Pancreas (tissue), 10 donors: Measurements from ENCODE around the gene ESD. TPM values are rescaled to one million over a fixed set of nuclear protein-coding genes. Genes with fewer than 3 reads are reported as not detected.

ENCODE experiments used
- ATAC-seq, 4 donors: fragments of 200-7000 bp; cut with Tn5 transposase; one replicate each; pipeline versions ENCODE4 v1.8.0 to v1.9.1; 2020; ENCODE audit warnings: mild to moderate bottlenecking in 4 of 4, moderate library complexity in 4 of 4
- DNase-seq, 6 donors: peaks; one replicate each; pipeline ENCODE4 v3.0.0-alpha.2; 2020
- FAIRE-seq: peaks from 2 replicates; lab custom pipeline; 2012; peaks lifted over from hg19 to GRCh38; lab: Jason Lieb, UNC
- H3K27ac ChIP-seq, 4 donors: fragments of 200-600 bp; sonication (generic); 1 replicate in 3 of 4; 2 replicates in 1 of 4; pipeline versions ENCODE4 v1.5.0 to v1.8.0; 2020
- H3K27me3 ChIP-seq, 4 donors: fragments of 200-600 bp; one replicate each; pipeline ENCODE4 v1.8.0; 2021
- H3K36me3 ChIP-seq, 3 donors: fragments of 200-600 bp; sonication (generic) in 1 of 3; one replicate each; pipeline versions ENCODE4 v1.5.0 to v1.8.0; 2020 to 2021
- H3K4me1 ChIP-seq, 3 donors: fragments of 200-600 bp; one replicate each; pipeline ENCODE4 v1.8.0; 2021
- H3K4me3 ChIP-seq, 4 donors: fragments of 200-600 bp; sonication (generic) in 2 of 4; one replicate each; pipeline versions ENCODE4 v1.5.0 to v1.8.0; 2020 to 2021
- H3K9me3 ChIP-seq, 4 donors: fragments of 200-600 bp; one replicate each; pipeline ENCODE4 v1.8.0; 2021
- WGBS, 2 donors: extraction: QIAGEN DNeasy Blood & Tissue Kit; methylation state at CpG; one replicate each; pipeline ENCODE4 v1.1.7; 2013; 5-methylcytosine and 5-hydroxymethylcytosine counted together
- intact Hi-C, 3 donors: fragments of 100-400 bp; cut with DNase I; formaldehyde crosslinking; loops; one replicate each; pipeline versions ENCODE4 v1.11.1 to v1.14.2; 2022
- polyA plus RNA-seq, 2 donors: library from polyadenylated mRNA; stranded (reverse); fragments of 200-250 nt; gene quantifications; one replicate each; pipeline ENCODE4 v1.2.3, GENCODE V29; 2013
- total RNA-seq, 6 donors: library from RNA; stranded (reverse); fragmentation: NEBNext Ultra II Directional in 4 of 6; extraction: Animal tissue kit (Norgen Biotek cat#: 25700) in 4 of 6; gene quantifications; one replicate each; pipeline versions ENCODE4 v1.2.1 to v1.2.4, GENCODE V29; 2021 to 2023
- TF ChIP-seq, protein P1 (sequence below), 4 donors: fragments of 200-600 bp; sonication (generic) in 3 of 4; IDR thresholded peaks; one replicate each; pipeline versions ENCODE4 v1.5.0 to v1.8.0; 2021; ENCODE audit warnings: antibody characterized with exemption in 4 of 4
- donor health status: healthy with polysubstance abuse.
- donor health status: DM: no; HTN: no; CAD: no; lungs with moderate emphysema.
- donor health status: DM: no; HTN: no; CAD: no.
- donor health status: control.
- donor health status: control.
- donor health status: Bipolar disorder and iron deficiency.
- donor health status: DM: yes; HTN: yes; CAD: no.
- donor health status: DM: no; HTN: no; CAD: no.
- donor health status: DM: no; HTN: no; CAD: no.
- donor health status: DM: yes; HTN: yes; CAD: no.

Gene ESD
- total RNA-seq (10 to 100 TPM; 19.2 to 40.4 (median 31.0) TPM), polyA plus RNA-seq (10 to 100 TPM; 24.4 to 58.9 TPM)

DNA sequence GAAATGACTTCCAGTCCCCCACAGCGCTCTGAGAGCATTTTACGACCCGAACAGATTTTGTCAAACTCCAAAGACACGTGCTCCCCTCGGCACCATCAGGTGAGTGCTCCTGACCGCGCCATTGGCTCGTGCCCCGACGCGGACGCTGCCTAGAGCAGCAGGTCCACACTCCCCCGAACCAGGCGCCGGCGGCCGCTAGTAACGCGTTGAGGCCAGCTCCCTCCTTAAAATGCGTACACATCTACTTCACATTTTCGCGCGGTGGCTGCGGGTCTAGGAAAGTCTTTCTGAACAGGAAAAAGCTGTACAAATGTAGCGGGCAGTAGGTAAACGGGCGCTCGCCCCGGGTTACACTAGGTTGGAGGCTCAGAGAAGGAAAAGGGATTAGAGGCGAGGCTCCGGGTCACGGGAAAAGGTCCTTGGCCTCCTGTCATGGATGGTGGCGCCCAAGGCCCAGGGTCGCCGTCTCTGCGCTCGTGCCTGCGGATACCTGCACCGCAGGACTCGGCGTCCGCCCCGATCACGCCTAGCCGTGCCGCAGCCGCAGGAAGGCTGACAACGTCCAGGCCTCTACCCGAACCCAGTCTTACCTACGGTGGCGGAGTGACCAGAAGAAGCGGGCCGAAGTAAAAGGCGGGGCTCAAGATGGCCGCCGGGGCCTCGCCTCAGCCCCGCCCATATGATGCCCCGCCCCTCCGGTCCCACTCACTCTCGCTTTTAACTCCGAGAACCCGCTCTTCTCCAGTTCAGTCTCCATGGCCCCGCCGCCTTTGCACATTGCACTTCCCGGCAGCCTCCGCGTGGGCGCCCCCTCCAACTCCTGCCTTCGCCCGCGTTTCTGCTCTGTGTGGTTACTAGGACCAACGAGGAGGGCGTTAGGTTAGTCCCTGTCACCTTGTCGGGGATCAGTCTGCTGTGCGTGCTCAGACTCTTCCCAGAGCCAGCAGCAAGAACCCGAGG is at the start of gene ESD:
Gene ESD, minus strand, starts transcription at position 647 of the 960 bp plus-strand sequence. CDS start 5,748 bp downstream, outside the sequence.
- intact Hi-C loops: no loop called here
- 1% methylated on average over 75 to 77 of the region's 77 CpGs for WGBS, 2 donors
- FAIRE-seq (no peak), DNase-seq (peak; percentile 89 to 94 (median 92)), ATAC-seq (peak; percentile 96 to 99 (median 98))
- Histone ChIP-seq H3K27ac (peak within 1 kb of the TSS; percentile 72 to 93 (median 83)), H3K9me3 (no peaks in the 10 kb centered on the region), H3K4me3 (peak within 1 kb of the TSS; percentile 64 to 93 (median 78)), H3K4me1 (peaks cover 4 to 20% (median 14%) of the 10 kb centered on the region in 3 donors), H3K36me3 (no peaks in the 10 kb centered on the region), H3K27me3 (no peaks in the 10 kb centered on the region)
- TF ChIP-seq, protein P1, sequence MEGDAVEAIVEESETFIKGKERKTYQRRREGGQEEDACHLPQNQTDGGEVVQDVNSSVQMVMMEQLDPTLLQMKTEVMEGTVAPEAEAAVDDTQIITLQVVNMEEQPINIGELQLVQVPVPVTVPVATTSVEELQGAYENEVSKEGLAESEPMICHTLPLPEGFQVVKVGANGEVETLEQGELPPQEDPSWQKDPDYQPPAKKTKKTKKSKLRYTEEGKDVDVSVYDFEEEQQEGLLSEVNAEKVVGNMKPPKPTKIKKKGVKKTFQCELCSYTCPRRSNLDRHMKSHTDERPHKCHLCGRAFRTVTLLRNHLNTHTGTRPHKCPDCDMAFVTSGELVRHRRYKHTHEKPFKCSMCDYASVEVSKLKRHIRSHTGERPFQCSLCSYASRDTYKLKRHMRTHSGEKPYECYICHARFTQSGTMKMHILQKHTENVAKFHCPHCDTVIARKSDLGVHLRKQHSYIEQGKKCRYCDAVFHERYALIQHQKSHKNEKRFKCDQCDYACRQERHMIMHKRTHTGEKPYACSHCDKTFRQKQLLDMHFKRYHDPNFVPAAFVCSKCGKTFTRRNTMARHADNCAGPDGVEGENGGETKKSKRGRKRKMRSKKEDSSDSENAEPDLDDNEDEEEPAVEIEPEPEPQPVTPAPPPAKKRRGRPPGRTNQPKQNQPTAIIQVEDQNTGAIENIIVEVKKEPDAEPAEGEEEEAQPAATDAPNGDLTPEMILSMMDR (IDR thresholded peaks at IDR 0.05): no peak

GRCh38 chr13:46846726-46847125 is 49.8 kb upstream of the ESD start:
- TF ChIP-seq, protein P1 (IDR thresholded peaks at IDR 0.05): no peak
- FAIRE-seq: no peak
- intact Hi-C loops: no loop called here
- 55 to 80% methylated on average over 2 of the region's 2 CpGs for WGBS, 2 donors
- Histone ChIP-seq H3K4me3 (no peak overlapping the region), H3K9me3 (no peaks in the 10 kb centered on the region), H3K27me3 (no peaks in the 10 kb centered on the region), H3K36me3 (no peaks in the 10 kb centered on the region), H3K27ac (no peak overlapping the region), H3K4me1 (no peaks in the 10 kb centered on the region)
- ATAC-seq: no peak
- DNase-seq: no peak

- DNase-seq (no peak), FAIRE-seq (no peak), ATAC-seq (no peak)
- no peaks in the 10 kb centered on the region for H3K4me1 ChIP-seq
- WGBS, 2 donors: 59 to 70% methylated on average over 2 of the region's 2 CpGs
- H3K9me3 ChIP-seq: no peaks in the 10 kb centered on the region
- no peaks in the 10 kb centered on the region for H3K36me3 ChIP-seq
- no peaks in the 10 kb centered on the region for H3K27me3 ChIP-seq
- H3K27ac ChIP-seq: no peak overlapping the region
- TF ChIP-seq, protein P1 (IDR thresholded peaks at IDR 0.05): no peak
- H3K4me3 ChIP-seq: no peak overlapping the region
- intact Hi-C loops: no loop called here
Observed at GRCh38 chr13:46845146-46845545, 48.2 kb upstream of the ESD start.

DNA sequence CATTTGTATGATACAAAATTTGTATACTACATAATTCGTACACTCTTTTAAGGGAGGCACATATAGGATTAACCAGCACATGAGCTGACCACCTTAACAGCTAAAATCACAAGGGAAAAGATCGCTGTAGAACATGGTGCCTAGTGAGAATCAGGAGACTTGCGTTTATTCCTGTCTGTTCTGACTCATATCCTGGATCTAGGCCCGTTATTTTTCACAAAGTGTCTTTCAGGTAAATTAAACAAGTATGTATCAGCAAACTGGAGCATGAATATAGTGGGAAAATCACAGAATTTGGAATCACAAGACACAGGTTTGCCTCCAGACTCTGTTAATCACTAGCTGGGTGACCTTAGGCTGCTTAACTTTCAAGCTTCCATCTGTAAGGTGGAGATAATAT is 47.5 kb upstream of the ESD start:
- 56 to 67% methylated on average over 4 of the region's 4 CpGs for WGBS, 2 donors
- ATAC-seq: no peak
- no peak overlapping the region for H3K4me3 ChIP-seq
- no peaks in the 10 kb centered on the region for H3K36me3 ChIP-seq
- no peak for FAIRE-seq
- TF ChIP-seq, protein P1 (IDR thresholded peaks at IDR 0.05): no peak
- intact Hi-C loops: no loop called here
- H3K27me3 ChIP-seq: no peaks in the 10 kb centered on the region
- no peaks in the 10 kb centered on the region for H3K4me1 ChIP-seq
- no peak for DNase-seq
- H3K27ac ChIP-seq: no peak overlapping the region
- no peaks in the 10 kb centered on the region for H3K9me3 ChIP-seq

DNA sequence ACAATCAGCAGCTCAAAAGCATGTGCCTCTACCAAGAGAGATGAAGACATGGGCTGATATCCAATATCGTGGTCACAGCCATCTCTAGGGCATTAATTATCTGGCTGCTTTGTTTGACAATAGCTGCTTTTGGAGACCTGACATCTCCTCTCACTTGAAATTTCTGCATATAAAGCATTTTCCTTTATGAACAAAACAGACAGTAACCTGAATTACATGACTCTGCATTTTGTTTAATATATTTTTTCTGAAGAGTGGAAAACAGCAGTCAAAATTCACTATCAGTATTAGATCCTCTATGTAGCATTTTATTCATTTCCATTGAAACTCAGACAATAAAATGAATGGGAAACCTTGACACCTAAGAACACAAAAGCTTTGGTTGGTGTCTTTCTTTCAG is 42.4 kb upstream of the ESD start:
- ATAC-seq (no peak), DNase-seq (no peak)

More for the DNA sequence above, 42.4 kb upstream of the ESD start:
- no peak for FAIRE-seq
- no peak overlapping the region for H3K27ac ChIP-seq
- no peaks in the 10 kb centered on the region for H3K4me1 ChIP-seq
- 30 to 31% methylated on average over 1 of the region's 1 CpG for WGBS, 2 donors
- TF ChIP-seq, protein P1 (IDR thresholded peaks at IDR 0.05): no peak
- no peak overlapping the region for H3K4me3 ChIP-seq
- H3K36me3 ChIP-seq: no peaks in the 10 kb centered on the region
- H3K9me3 ChIP-seq: no peaks in the 10 kb centered on the region
- H3K27me3 ChIP-seq: no peaks in the 10 kb centered on the region
- intact Hi-C loops: no loop called here
